ENCODE measurements around the gene GTF2H2C.

GRCh38 chr5:69526660-69527059 lies 33.3 kb upstream of the GTF2H2C start:
- no peak for TF ChIP-seq FOXJ3 (CRISPR knock-in tag; IDR thresholded peaks at IDR 0.05)
- no peak for TF ChIP-seq NRF1 (IDR thresholded peaks at IDR 0.05; ENCODE audit: low read depth, low read length)
- TF ChIP-seq CTCF (IDR thresholded peaks at IDR 0.05) = no peak
- TF ChIP-seq SMC3 (IDR thresholded peaks at IDR 0.05; ENCODE audit: low read depth, low read length) = no peak
- TF ChIP-seq POLR2AphosphoS5 (IDR thresholded peaks at IDR 0.05; ENCODE audit: low read depth, low read length) = no peak
- TF ChIP-seq ELF1 (IDR thresholded peaks at IDR 0.05) = no peak
- TF ChIP-seq MAX (IDR thresholded peaks at IDR 0.05; ENCODE audit: low read depth) = no peak
- TF ChIP-seq TCF12 (IDR thresholded peaks at IDR 0.05) = no peak
- TF ChIP-seq USF2 (IDR thresholded peaks at IDR 0.05; ENCODE audit: borderline replicate concordance, low read depth, low read length) = no peak
- no peak for TF ChIP-seq MEF2A (IDR thresholded peaks at IDR 0.05; ENCODE audit: borderline replicate concordance, low read depth)
- no peak for TF ChIP-seq EP300 (IDR thresholded peaks at IDR 0.05; ENCODE audit: borderline replicate concordance in 1 of 2, low read depth in 1 of 2, low read length in 1 of 2)

All from SK-N-SH (cell line).